Measurements from ENCODE around the gene PIGR. TPM values are rescaled to one million over a fixed set of nuclear protein-coding genes. Genes with fewer than 3 reads are reported as not detected.

Gene PIGR
- total and polyA plus RNA-seq, 2 of the 8 experiments (the other 6 are each of a cell fraction or from before 2014, with no cell fraction given): not detected

DNA sequence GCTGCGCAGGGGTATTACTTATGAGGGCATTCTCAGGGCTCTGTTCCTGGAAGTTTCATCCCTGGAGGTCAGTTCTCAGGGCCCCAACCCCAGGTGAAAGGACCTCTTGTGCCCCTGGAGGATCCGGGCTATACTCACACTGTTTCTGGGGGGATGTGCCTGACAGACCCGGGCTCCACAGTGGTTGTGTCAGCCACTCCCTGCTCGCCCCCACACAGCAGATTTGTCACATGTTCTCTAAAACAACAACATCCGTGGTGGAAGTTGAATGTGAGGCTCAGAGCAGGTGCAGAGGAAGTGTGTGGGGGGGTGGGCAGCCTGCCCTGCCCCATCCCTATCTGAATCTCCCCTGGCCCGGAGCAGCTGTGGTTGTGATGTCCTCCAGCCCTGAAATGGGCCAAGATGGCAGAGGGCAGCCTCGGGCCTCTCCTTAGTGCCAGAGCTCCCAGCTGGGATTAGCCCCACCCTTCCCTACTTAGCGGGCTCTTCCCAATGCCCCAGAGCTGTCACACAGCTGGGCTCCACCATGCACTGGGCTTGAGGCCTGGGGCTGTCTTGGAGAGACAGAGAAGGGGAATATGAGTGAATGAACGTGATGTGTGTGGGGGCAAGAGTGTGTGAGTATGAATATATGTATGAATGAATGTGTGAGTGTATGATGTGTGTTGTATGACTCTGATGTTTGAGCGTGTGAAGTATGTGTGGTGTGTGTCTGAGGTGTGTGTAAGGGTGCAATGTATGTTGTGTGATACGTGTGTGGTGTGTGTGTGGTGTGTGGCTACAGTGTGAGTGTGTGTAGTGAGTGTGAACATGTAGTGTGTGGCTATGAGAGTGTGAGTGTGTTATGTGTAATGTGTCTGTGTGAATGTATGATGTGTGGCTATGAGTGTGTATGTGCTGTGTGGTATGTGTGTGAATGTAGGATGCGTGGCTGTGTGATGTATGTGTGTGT, 23.0 kb downstream of the PIGR start:
- H4K20me1 ChIP-seq (replicated peaks in 1 of 2; ENCODE audit: control insufficient read depth in 1 of 2, insufficient read depth in 2 of 2, low read length in 2 of 2): peaks cover 0 to 11% of the 10 kb centered on the region in 2 experiments
- CTCF ChIA-PET (ENCODE audit: partially characterized antibody): interaction anchor here (0.6 to 12.9 kb wide), 11 partner anchors 6 to 1465 kb away, joined by 3 to 180 read pairs (median 6); partner anchors contain the start of gene IL20
- no peaks in the 10 kb centered on the region; a peak in 1 of 4 replicates for H3K9me3 ChIP-seq (ENCODE audit: insufficient read depth in 2 of 2, low read depth in 1 of 2, low read length in 1 of 2)

More for the DNA sequence above, 23.0 kb downstream of the PIGR start:
- no peak overlapping the region for H3K4ac ChIP-seq (replicated peaks; ENCODE audit: insufficient read length, low read depth, low read length)
- H2BK120ac ChIP-seq (replicated peaks; ENCODE audit: low read depth, low read length): no peak overlapping the region
- no peak overlapping the region for H3K18ac ChIP-seq (ENCODE audit: extremely low read depth, low read length)
- no peak overlapping the region for H3K4me3 ChIP-seq (ENCODE audit: extremely low read depth in 1 of 4, insufficient read depth in 2 of 4, low read depth in 3 of 4, low read length in 4 of 4)
- no peaks in the 10 kb centered on the region for H3K79me2 ChIP-seq (ENCODE audit: control insufficient read depth in 1 of 2, insufficient read depth in 2 of 2, low read length in 2 of 2)
- peaks cover 12% of the 10 kb centered on the region for H3K23me2 ChIP-seq (ENCODE audit: low read depth, low read length)
- no peak for TF ChIP-seq SRF (IDR thresholded peaks at IDR 0.05; ENCODE audit: low read depth, low read length)
- no peak for TF ChIP-seq BACH1 (IDR thresholded peaks at IDR 0.05; ENCODE audit: low read length)
- no peak for TF ChIP-seq FOSL1 (IDR thresholded peaks at IDR 0.05; ENCODE audit: insufficient read depth, low read depth, low read length)
- DNase-seq (ENCODE audit: low read depth in 1 of 2, low spot score in 2 of 2) (no peak), FAIRE-seq (no peak)
- 0 out of 2 replicates have a peak overlapping the region, but pooled peaks have one; percentile 52 for H2BK20ac ChIP-seq (ENCODE audit: low read length)
- H4K5ac ChIP-seq (ENCODE audit: insufficient read length, low read depth, low read length): no peak overlapping the region
- H3K14ac ChIP-seq (ENCODE audit: insufficient read length): no peak overlapping the region
- H2BK12ac ChIP-seq (ENCODE audit: low read depth, low read length): peak overlapping the region; percentile 53
- H3K4me2 ChIP-seq (ENCODE audit: insufficient read depth in 1 of 2, low read depth in 2 of 2, low read length in 2 of 2): no peak overlapping the region; a peak in 1 of 4 replicates
- peak overlapping the region; percentile 11; the same call in 1 of the 2 replicates for H2BK5ac ChIP-seq (ENCODE audit: low read depth, low read length)
- H3K4me1 ChIP-seq (replicated peaks in 1 of 4; ENCODE audit: control insufficient read depth in 3 of 4, insufficient read depth in 4 of 4, low read length in 3 of 4): no peaks in the 10 kb centered on the region
- H4K8ac ChIP-seq (ENCODE audit: extremely low read depth, insufficient read depth, low read length): no peak overlapping the region
- 89 to 100% methylated on average over 1 to 12 of the region's 12 CpGs for WGBS, 2 experiments (ENCODE audit: extremely low coverage in 1 of 2, insufficient coverage in 1 of 2, insufficient read length in 1 of 2, insufficient replicate concordance in 2 of 2, low coverage in 1 of 2, low lambda C conversion rate in 2 of 2, missing lambda C conversion rate in 1 of 2)
- peak overlapping the region; percentile 72 for H4K91ac ChIP-seq (replicated peaks; ENCODE audit: insufficient read length, low read length)
- peak overlapping the region; percentile 91 for H2AK5ac ChIP-seq (ENCODE audit: low read depth, low read length)
- 0 out of 2 replicates have a peak, but pooled peaks cover 2% of the 10 kb centered on the region for H3K79me1 ChIP-seq (ENCODE audit: low read depth, low read length)
- H2AFZ ChIP-seq (ENCODE audit: low read length): no peak overlapping the region
- H2BK15ac ChIP-seq (ENCODE audit: low read length): peak overlapping the region; percentile 90
- no peak overlapping the region for H3K9ac ChIP-seq (replicated peaks in 1 of 4; ENCODE audit: extremely low read depth in 1 of 4, low read depth in 3 of 4, low read length in 3 of 4)
- H3K27me3 ChIP-seq (replicated peaks in 1 of 4; ENCODE audit: control insufficient read depth in 3 of 4, extremely low read depth in 1 of 4, insufficient read depth in 3 of 4, low read length in 3 of 4): peaks cover 0 to 2% (median 0%) of the 10 kb centered on the region in 4 experiments; a peak in 1 of 7 replicates
- no peak overlapping the region for H3K27ac ChIP-seq (ENCODE audit: low read depth, low read length)
- POLR2A ChIA-PET (ENCODE audit: partially characterized antibody): no interaction called here
- H3K23ac ChIP-seq (ENCODE audit: insufficient read length): no peak overlapping the region
- H3K56ac ChIP-seq (replicated peaks; ENCODE audit: insufficient read length, low read depth, low read length): peak overlapping the region; percentile 88
- H3K36me3 ChIP-seq (ENCODE audit: control insufficient read depth in 2 of 4, insufficient read depth in 4 of 4, low read length in 3 of 4): peaks cover 0 to 5% (median 0%) of the 10 kb centered on the region in 4 experiments; a peak in 1 of 8 replicates
